K562 (cell line): ENCODE data around the gene C18orf32.

ENCODE experiments used
- CBFA2T2 ChIP-seq: fragments of 450-650 bp; conservative IDR thresholded peaks from 2 replicates; pipeline ENCODE4 v1.6.1; 2017; ENCODE audit warnings: mild to moderate bottlenecking
- SIN3A ChIP-seq, 2 experiments: fragments of 150-350 bp in 1 of 2; IDR thresholded peaks; 2 replicates each; pipeline ENCODE4 v1.6.1; 2011 to 2016; ENCODE audit warnings: borderline replicate concordance in 2 of 2, low read depth in 2 of 2, low read length in 2 of 2, mild to moderate bottlenecking in 2 of 2, moderate library complexity in 2 of 2; ENCODE audit not compliant: control insufficient read depth in 1 of 2
- ZNF274 ChIP-seq: IDR thresholded peaks from 2 replicates; pipeline ENCODE4 v1.6.1; 2011; ENCODE audit warnings: low read depth, mild to moderate bottlenecking, low read length, moderate library complexity, borderline replicate concordance

DNA sequence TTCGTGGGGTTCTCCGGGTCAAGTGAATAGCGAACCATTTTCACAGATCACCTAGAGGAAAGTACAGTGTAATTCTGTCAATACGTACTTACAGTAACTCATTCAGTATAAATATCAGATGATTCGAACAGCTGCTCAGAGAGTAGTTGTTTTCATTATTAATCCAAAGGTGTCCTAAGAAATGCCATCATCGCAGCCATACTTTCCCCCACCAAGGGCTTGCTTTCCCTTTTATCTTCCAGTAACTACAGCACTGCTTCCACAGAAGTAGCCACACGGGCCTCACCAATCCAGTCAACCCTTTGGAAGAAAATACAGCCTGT, 4.5 kb upstream of the C18orf32 start:
- TF ChIP-seq SIN3A (IDR thresholded peaks at IDR 0.05; ENCODE audit: borderline replicate concordance in 2 of 2, control insufficient read depth in 1 of 2, low read depth in 2 of 2, low read length in 2 of 2), result no peak
- no peak for TF ChIP-seq ZNF274
- TF ChIP-seq CBFA2T2, result no peak
